ENCODE measurements around the gene ABCD3. TPM values are rescaled to one million over a fixed set of nuclear protein-coding genes. Genes with fewer than 3 reads are reported as not detected.

Gene ABCD3
- total RNA-seq, 1 experiment from 2014 or later, result 93.4 TPM

GRCh38 chr1:94433866-94434265, 15.7 kb downstream of the ABCD3 start:
- no peaks in the 10 kb centered on the region for H3K9me3 ChIP-seq
- peaks cover 44% of the 10 kb centered on the region for H3K4me1 ChIP-seq
- DNase-seq, result no peak
- intact Hi-C loops (cut with micrococcal nuclease; ENCODE audit: unreplicated experiment), result no loop called here
- Mint-ChIP-seq H3K27ac (ENCODE audit: unreplicated experiment) (no peak overlapping the region), H3K36me3 (ENCODE audit: insufficient read depth, unreplicated experiment) (peaks cover 24% of the 10 kb centered on the region), H3K9me3 (ENCODE audit: unreplicated experiment) (no peaks in the 10 kb centered on the region), H3K4me3 (ENCODE audit: unreplicated experiment) (no peak overlapping the region), H3K4me1 (ENCODE audit: low read depth, unreplicated experiment) (peaks cover 18% of the 10 kb centered on the region), H3K27me3 (ENCODE audit: insufficient read depth, unreplicated experiment) (no peaks in the 10 kb centered on the region)
- CTCF ChIA-PET, result no interaction called here
- H3K36me3 ChIP-seq (ENCODE audit: control insufficient read depth, insufficient read depth, low read length), result 0 out of 2 replicates have a peak, but pooled peaks cover 1% of the 10 kb centered on the region
- POLR2A ChIA-PET, result no interaction called here
- TF ChIP-seq CTCF (IDR thresholded peaks at IDR 0.05; ENCODE audit: insufficient read depth in 1 of 2, low read depth in 1 of 2, low read length in 1 of 2, severe bottlenecking in 1 of 2, unreplicated experiment in 1 of 2), result no peak
- H3K4me3 ChIP-seq (ENCODE audit: low read depth, low read length), result no peak overlapping the region
- H3K27me3 ChIP-seq (replicated peaks; ENCODE audit: control insufficient read depth, insufficient read depth, low read length), result no peaks in the 10 kb centered on the region
- no TSS peak for BruUV-seq (replicated peaks)

GRCh38 chr1:94434365-94435045, 16.3 kb downstream of the ABCD3 start:
- no peak overlapping the region for H3K27ac Mint-ChIP-seq (ENCODE audit: unreplicated experiment)
- intact Hi-C loops (cut with micrococcal nuclease; ENCODE audit: unreplicated experiment), result no loop called here
- Histone ChIP-seq H3K9me3 (no peaks in the 10 kb centered on the region), H3K27me3 (replicated peaks; ENCODE audit: control insufficient read depth, insufficient read depth, low read length) (no peaks in the 10 kb centered on the region), H3K4me3 (ENCODE audit: low read depth, low read length) (no peak overlapping the region), H3K4me1 (peaks cover 44% of the 10 kb centered on the region), H3K36me3 (ENCODE audit: control insufficient read depth, insufficient read depth, low read length) (0 out of 2 replicates have a peak, but pooled peaks cover 1% of the 10 kb centered on the region)
- DNase-seq, result no peak
- POLR2A ChIA-PET, result no interaction called here
- H3K36me3 Mint-ChIP-seq (ENCODE audit: insufficient read depth, unreplicated experiment), result peaks cover 21% of the 10 kb centered on the region
- no peak overlapping the region for H3K4me3 Mint-ChIP-seq (ENCODE audit: unreplicated experiment)
- TF ChIP-seq CTCF (IDR thresholded peaks at IDR 0.05; ENCODE audit: insufficient read depth in 1 of 2, low read depth in 1 of 2, low read length in 1 of 2, severe bottlenecking in 1 of 2, unreplicated experiment in 1 of 2), result no peak
- H3K27me3 Mint-ChIP-seq (ENCODE audit: insufficient read depth, unreplicated experiment), result no peaks in the 10 kb centered on the region
- CTCF ChIA-PET, result no interaction called here
- peaks cover 18% of the 10 kb centered on the region for H3K4me1 Mint-ChIP-seq (ENCODE audit: low read depth, unreplicated experiment)
- no peaks in the 10 kb centered on the region for H3K9me3 Mint-ChIP-seq (ENCODE audit: unreplicated experiment)
- BruUV-seq (replicated peaks), result no TSS peak

- H3K27me3 Mint-ChIP-seq (ENCODE audit: insufficient read depth, unreplicated experiment), result no peaks in the 10 kb centered on the region
- peaks cover 18% of the 10 kb centered on the region for H3K4me1 Mint-ChIP-seq (ENCODE audit: low read depth, unreplicated experiment)
- H3K36me3 Mint-ChIP-seq (ENCODE audit: insufficient read depth, unreplicated experiment), result peaks cover 24% of the 10 kb centered on the region
- BruUV-seq (replicated peaks), result no TSS peak
- H3K4me3 Mint-ChIP-seq (ENCODE audit: unreplicated experiment), result no peak overlapping the region
- no peak for TF ChIP-seq CTCF (IDR thresholded peaks at IDR 0.05; ENCODE audit: insufficient read depth in 1 of 2, low read depth in 1 of 2, low read length in 1 of 2, severe bottlenecking in 1 of 2, unreplicated experiment in 1 of 2)
- peaks cover 16% of the 10 kb centered on the region for H3K9me3 Mint-ChIP-seq (ENCODE audit: unreplicated experiment)
- Histone ChIP-seq H3K4me3 (ENCODE audit: low read depth, low read length) (no peak overlapping the region), H3K4me1 (peaks cover 34% of the 10 kb centered on the region), H3K36me3 (ENCODE audit: control insufficient read depth, insufficient read depth, low read length) (no peaks in the 10 kb centered on the region), H3K27me3 (replicated peaks; ENCODE audit: control insufficient read depth, insufficient read depth, low read length) (no peaks in the 10 kb centered on the region), H3K9me3 (peaks cover 13% of the 10 kb centered on the region)
- CTCF ChIA-PET, result interaction anchor here (1.0 kb wide), 1 partner anchor 25 kb away, joined by 3 read pairs; no protein-coding TSS in a partner anchor
- intact Hi-C loops (cut with micrococcal nuclease; ENCODE audit: unreplicated experiment), result no loop called here
- POLR2A ChIA-PET, result no interaction called here
- H3K27ac Mint-ChIP-seq (ENCODE audit: unreplicated experiment), result no peak overlapping the region
- peak in 1 of 2 experiments; percentile 13 for DNase-seq
Observed at GRCh38 chr1:94438692-94439276, 20.6 kb downstream of the ABCD3 start.

Measured in Caco-2 (cell line).